Esophagus squamous epithelium (tissue), 5 donors: ENCODE results near the gene ASXL1. TPM values are rescaled to one million over a fixed set of nuclear protein-coding genes. Genes with fewer than 3 reads are reported as not detected.

Source experiments
- DNase-seq: peaks from one replicate; lab custom pipeline; 2025; lab: John Stamatoyannopoulos, UW
- H3K27ac ChIP-seq, 4 donors: fragments of 200-600 bp; sonication (generic); one replicate each; pipeline ENCODE4 v1.5.1; 2016 to 2019; ENCODE audit warnings: mild to moderate bottlenecking in 1 of 4
- H3K27me3 ChIP-seq, 4 donors: fragments of 200-600 bp; sonication (generic); 1 replicate in 3 of 4; 2 replicates in 1 of 4; pipeline versions ENCODE4 v1.5.1 to v1.6.0; 2017 to 2021; ENCODE audit warnings: antibody characterized with exemption in 1 of 4
- H3K36me3 ChIP-seq, 3 donors: fragments of 200-600 bp; sonication (generic); one replicate each; pipeline ENCODE4 v1.5.1; 2016 to 2019
- H3K4me1 ChIP-seq, 3 donors: fragments of 200-600 bp; sonication (generic); one replicate each; pipeline ENCODE4 v1.5.1; 2017 to 2019
- H3K4me3 ChIP-seq, 4 donors: fragments of 200-600 bp; sonication (generic); 1 replicate in 3 of 4; 2 replicates in 1 of 4; pipeline ENCODE4 v1.5.1; 2016 to 2019; ENCODE audit warnings: mild to moderate bottlenecking in 2 of 4, moderate library complexity in 1 of 4
- H3K9me3 ChIP-seq, 3 donors: fragments of 200-600 bp; sonication (generic); one replicate each; pipeline ENCODE4 v1.5.1; 2016 to 2019
- CTCF ChIP-seq, 6 experiments: fragments of 450-650 bp in 4 of 6; fragments of 200-600 bp in 2 of 6; sonication (generic) in 2 of 6; IDR thresholded peaks; one replicate each; pipeline ENCODE4 v1.5.1; 2016 to 2019; ENCODE audit warnings: antibody characterized with exemption in 6 of 6, mild to moderate bottlenecking in 4 of 6, moderate library complexity in 4 of 6
- POLR2A ChIP-seq, 4 donors: fragments of 450-650 bp; IDR thresholded peaks; one replicate each; pipeline ENCODE4 v1.6.1; 2017; ENCODE audit warnings: antibody characterized with exemption in 4 of 4, mild to moderate bottlenecking in 4 of 4, moderate library complexity in 3 of 4
- WGBS, 2 donors: methylation state at CpG; one replicate each; pipeline ENCODE4 v1.1.5; 2018; 5-methylcytosine and 5-hydroxymethylcytosine counted together
- intact Hi-C: fragments of 100-400 bp; cut with DNase I; formaldehyde crosslinking; loops from one replicate; pipeline ENCODE4 v1.15.0; 2022
- total RNA-seq, 4 donors: library from RNA; depleted of rRNA; stranded (reverse); fragments of >200 nt; gene quantifications; one replicate each; pipeline ENCODE4 v1.1.0, GENCODE V29; 2016
- donor health status: DM: yes; HTN: yes; CAD: no.

The ASXL1 gene
- total RNA-seq, 4 donors from 2014 or later = 14.3 to 49.2 (median 22.1) TPM

GRCh38 chr20:32415494-32415893 is 57.4 kb downstream of the ASXL1 start:
- H3K4me1 ChIP-seq = peaks cover 0 to 4% (median 0%) of the 10 kb centered on the region in 3 donors
- intact Hi-C loops = no loop called here
- H3K9me3 ChIP-seq = no peaks in the 10 kb centered on the region
- peaks cover 0 to 2% (median 0%) of the 10 kb centered on the region in 3 donors for H3K36me3 ChIP-seq
- no peak overlapping the region for H3K27ac ChIP-seq
- no peak for DNase-seq
- H3K27me3 ChIP-seq = no peaks in the 10 kb centered on the region
- WGBS, 2 donors = 58 to 79% methylated on average over 2 of the region's 2 CpGs
- TF ChIP-seq CTCF (IDR thresholded peaks at IDR 0.05) = no peak
- TF ChIP-seq POLR2A (IDR thresholded peaks at IDR 0.05) = no peak
- H3K4me3 ChIP-seq = no peak overlapping the region

- Histone ChIP-seq H3K4me3 (no peak overlapping the region), H3K9me3 (no peaks in the 10 kb centered on the region), H3K27ac (no peak overlapping the region), H3K36me3 (no peaks in the 10 kb centered on the region), H3K4me1 (peaks cover 0 to 4% (median 0%) of the 10 kb centered on the region in 3 donors), H3K27me3 (no peaks in the 10 kb centered on the region)
- intact Hi-C loops = no loop called here
- TF ChIP-seq POLR2A (IDR thresholded peaks at IDR 0.05) (no peak), CTCF (IDR thresholded peaks at IDR 0.05) (no peak)
- 77 to 85% methylated on average over 2 of the region's 2 CpGs for WGBS, 2 donors
- DNase-seq = no peak
Measured at GRCh38 chr20:32416206-32416605, 58.1 kb downstream of the ASXL1 start.

GRCh38 chr20:32418376-32418775 is 60.2 kb downstream of the ASXL1 start:
- Histone ChIP-seq H3K36me3 (no peaks in the 10 kb centered on the region), H3K27ac (no peak overlapping the region), H3K27me3 (no peaks in the 10 kb centered on the region), H3K4me1 (no peaks in the 10 kb centered on the region), H3K4me3 (no peak overlapping the region), H3K9me3 (no peaks in the 10 kb centered on the region)
- no peak for TF ChIP-seq CTCF (IDR thresholded peaks at IDR 0.05)
- TF ChIP-seq POLR2A (IDR thresholded peaks at IDR 0.05) = no peak
- WGBS, 2 donors = 76 to 78% methylated on average over 2 of the region's 2 CpGs
- intact Hi-C loops = no loop called here
- DNase-seq = no peak

GRCh38 chr20:32421290-32421689 is 63.2 kb downstream of the ASXL1 start:
- intact Hi-C loops = no loop called here
- TF ChIP-seq POLR2A (IDR thresholded peaks at IDR 0.05) = no peak
- no peak for TF ChIP-seq CTCF (IDR thresholded peaks at IDR 0.05)
- H3K9me3 ChIP-seq = no peaks in the 10 kb centered on the region
- DNase-seq = no peak
- peaks cover 0 to 5% (median 0%) of the 10 kb centered on the region in 3 donors for H3K36me3 ChIP-seq
- no peaks in the 10 kb centered on the region for H3K27me3 ChIP-seq
- 25 to 61% methylated on average over 2 of the region's 2 CpGs for WGBS, 2 donors
- no peaks in the 10 kb centered on the region for H3K4me1 ChIP-seq
- H3K27ac ChIP-seq = no peak overlapping the region
- no peak overlapping the region for H3K4me3 ChIP-seq

- TF ChIP-seq POLR2A (IDR thresholded peaks at IDR 0.05) (no peak), CTCF (IDR thresholded peaks at IDR 0.05) (no peak)
- Histone ChIP-seq H3K4me3 (no peak overlapping the region), H3K36me3 (peaks cover 29 to 61% (median 38%) of the 10 kb centered on the region in 3 donors), H3K9me3 (no peaks in the 10 kb centered on the region), H3K4me1 (no peaks in the 10 kb centered on the region), H3K27ac (no peak overlapping the region), H3K27me3 (no peaks in the 10 kb centered on the region)
- intact Hi-C loops = no loop called here
- WGBS, 2 donors = 91 to 96% methylated on average over 6 of the region's 6 CpGs
- DNase-seq = no peak
Measured at GRCh38 chr20:32427996-32428395, 69.9 kb downstream of the ASXL1 start.
